DOHH2 (cell line): ENCODE measurements around the gene PGAM2.

Experiments
- H3F3A ChIP-seq: fragments of 200-600 bp; sonication (generic), shearing (Covaris generic); 2 replicates; pipeline ENCODE4 v1.6.0; 2016; ENCODE audit warnings: antibody characterized with exemption, mild to moderate bottlenecking; ENCODE audit not compliant: control insufficient read depth, insufficient read depth
- H3K27ac ChIP-seq: fragments of 200-600 bp; sonication (generic); 2 replicates; pipeline ENCODE4 v1.5.1; 2014; ENCODE audit warnings: low read depth, mild to moderate bottlenecking, low read length, moderate library complexity
- H3K27me3 ChIP-seq: fragments of 200-600 bp; sonication (generic); 2 replicates; pipeline ENCODE4 v1.6.1; 2014; ENCODE audit warnings: mild to moderate bottlenecking, low read length, mixed read lengths; ENCODE audit not compliant: control insufficient read depth
- H3K36me3 ChIP-seq: fragments of 200-600 bp; sonication (generic); 2 replicates; pipeline ENCODE4 v1.6.1; 2014; ENCODE audit warnings: mild to moderate bottlenecking, low read length, moderate library complexity, mixed read lengths; ENCODE audit not compliant: control insufficient read depth
- H3K4me1 ChIP-seq: fragments of 200-600 bp; sonication (generic); 2 replicates; pipeline ENCODE4 v1.6.1; 2014; ENCODE audit warnings: mild to moderate bottlenecking, low read length, mixed read lengths; ENCODE audit not compliant: control insufficient read depth
- H3K4me2 ChIP-seq: fragments of 200-600 bp; sonication (generic); 2 replicates; pipeline ENCODE4 v1.6.0; 2014; ENCODE audit warnings: mild to moderate bottlenecking, low read length, moderate library complexity
- H3K4me3 ChIP-seq: fragments of 200-600 bp; sonication (generic); 2 replicates; pipeline ENCODE4 v1.5.1; 2014; ENCODE audit warnings: mild to moderate bottlenecking, low read length, mixed read lengths
- H3K79me2 ChIP-seq: fragments of 200-600 bp; sonication (generic); 2 replicates; pipeline ENCODE4 v1.6.1; 2014; ENCODE audit warnings: mild to moderate bottlenecking, low read length, mixed read lengths; ENCODE audit not compliant: control insufficient read depth
- H3K9me2 ChIP-seq: fragments of 200-600 bp; sonication (generic); replicated peaks from 2 replicates; pipeline ENCODE4 v1.6.1; 2014; ENCODE audit warnings: mild to moderate bottlenecking, low read length, mixed read lengths; ENCODE audit not compliant: control insufficient read depth
- H3K9me3 ChIP-seq: fragments of 200-600 bp; sonication (generic); 2 replicates; pipeline ENCODE4 v1.6.1; 2014; ENCODE audit warnings: antibody characterized with exemption, low read length, mixed read lengths; ENCODE audit not compliant: control insufficient read depth, insufficient read depth
- H4K20me1 ChIP-seq: fragments of 200-600 bp; sonication (generic); 2 replicates; pipeline ENCODE4 v1.6.0; 2014; ENCODE audit warnings: low read depth, mild to moderate bottlenecking, antibody characterized with exemption, low read length, moderate library complexity; ENCODE audit not compliant: control insufficient read depth, insufficient read depth
- CTCF ChIP-seq: fragments of 200-600 bp; sonication (generic); IDR thresholded peaks from one replicate; pipeline ENCODE4 v1.5.1; 2014; ENCODE audit warnings: antibody characterized with exemption, mild to moderate bottlenecking, low read depth, low read length; ENCODE audit not compliant: poor library complexity, severe bottlenecking
- EZH2phosphoT487 ChIP-seq: fragments of 200-600 bp; sonication (generic); IDR thresholded peaks from 2 replicates; pipeline ENCODE4 v1.6.1; 2017; ENCODE audit warnings: borderline replicate concordance, mild to moderate bottlenecking, antibody characterized with exemption, low read length, moderate library complexity, mixed read lengths

Gene PGAM2

GRCh38 chr7:44103566-44103922 is 38.2 kb upstream of the PGAM2 start:
- TF ChIP-seq CTCF (no peak), EZH2phosphoT487 (no peak)
- Histone ChIP-seq H3K4me3 (no peak overlapping the region), H3K9me3 (no peaks in the 10 kb centered on the region), H4K20me1 (no peaks in the 10 kb centered on the region), H3K9me2 (no peaks in the 10 kb centered on the region), H3F3A (peaks cover 4% of the 10 kb centered on the region), H3K36me3 (no peaks in the 10 kb centered on the region), H3K79me2 (no peaks in the 10 kb centered on the region), H3K4me2 (no peak overlapping the region), H3K4me1 (peaks cover 31% of the 10 kb centered on the region), H3K27ac (no peak overlapping the region), H3K27me3 (peaks cover 34% of the 10 kb centered on the region)

- H3K4me3 ChIP-seq: no peak overlapping the region
- H3K9me3 ChIP-seq: no peaks in the 10 kb centered on the region
- no peak overlapping the region for H3K27ac ChIP-seq
- no peaks in the 10 kb centered on the region for H3K9me2 ChIP-seq
- H3F3A ChIP-seq: peaks cover 8% of the 10 kb centered on the region
- peaks cover 34% of the 10 kb centered on the region for H3K27me3 ChIP-seq
- H3K4me2 ChIP-seq: no peak overlapping the region
- no peaks in the 10 kb centered on the region for H3K79me2 ChIP-seq
- no peaks in the 10 kb centered on the region for H4K20me1 ChIP-seq
- TF ChIP-seq EZH2phosphoT487 (no peak), CTCF (no peak)
- no peaks in the 10 kb centered on the region for H3K36me3 ChIP-seq
- H3K4me1 ChIP-seq: peaks cover 36% of the 10 kb centered on the region
These were observed 37.6 kb upstream of the PGAM2 start for GRCh38 chr7:44102846-44103565.

GRCh38 chr7:44101966-44102845 is 36.8 kb upstream of the PGAM2 start:
- H3K9me2 ChIP-seq: no peaks in the 10 kb centered on the region
- H3K4me1 ChIP-seq: peaks cover 44% of the 10 kb centered on the region
- H3F3A ChIP-seq: peaks cover 8% of the 10 kb centered on the region
- no peaks in the 10 kb centered on the region for H3K79me2 ChIP-seq
- H4K20me1 ChIP-seq: no peaks in the 10 kb centered on the region
- TF ChIP-seq CTCF (no peak), EZH2phosphoT487 (no peak)
- H3K27me3 ChIP-seq: peaks cover 34% of the 10 kb centered on the region
- no peaks in the 10 kb centered on the region for H3K9me3 ChIP-seq
- no peaks in the 10 kb centered on the region for H3K36me3 ChIP-seq
- H3K27ac ChIP-seq: no peak overlapping the region
- no peak overlapping the region for H3K4me2 ChIP-seq
- no peak overlapping the region for H3K4me3 ChIP-seq
